Measurements from ENCODE around the gene PNPLA3. TPM values are rescaled to one million over a fixed set of nuclear protein-coding genes. Genes with fewer than 3 reads are reported as not detected.

The PNPLA3 gene
- total RNA-seq, 1 donor from 2014 or later = 5.9 TPM

DNA sequence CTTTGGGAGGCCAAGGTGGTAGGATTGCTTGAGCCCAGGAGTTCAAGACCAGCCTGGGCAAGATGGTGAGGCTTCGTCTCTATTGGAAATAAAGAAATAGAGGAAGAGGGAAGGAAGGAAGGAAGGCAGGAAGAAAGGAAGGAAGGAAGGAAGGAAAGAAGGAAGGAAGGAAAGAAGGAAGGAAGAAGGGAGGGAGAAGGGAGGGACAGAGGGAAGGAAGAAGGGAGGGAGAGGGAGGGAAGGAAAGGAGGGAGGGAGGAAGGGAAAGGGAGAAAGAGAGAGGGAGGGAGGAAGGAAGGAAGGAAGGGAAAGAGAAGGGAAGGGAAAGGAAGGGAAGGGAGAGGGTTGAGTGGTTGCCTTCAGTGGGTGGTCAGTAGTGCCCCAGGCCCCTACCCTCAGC is 13.9 kb upstream of the PNPLA3 start:
- no peak for TF ChIP-seq CTCF (conservative IDR thresholded peaks at IDR 0.05)
- Mint-ChIP-seq H3K36me3 (no peaks in the 10 kb centered on the region), H3K27me3 (peaks cover 47% of the 10 kb centered on the region), H3K4me3 (no peak overlapping the region), H3K9me3 (no peaks in the 10 kb centered on the region), H3K4me1 (ENCODE audit: unreplicated experiment) (peaks cover 8% of the 10 kb centered on the region), H3K27ac (no peak overlapping the region)
- DNase-seq (ENCODE audit: extremely low spot score, unreplicated experiment) = no peak

DNA sequence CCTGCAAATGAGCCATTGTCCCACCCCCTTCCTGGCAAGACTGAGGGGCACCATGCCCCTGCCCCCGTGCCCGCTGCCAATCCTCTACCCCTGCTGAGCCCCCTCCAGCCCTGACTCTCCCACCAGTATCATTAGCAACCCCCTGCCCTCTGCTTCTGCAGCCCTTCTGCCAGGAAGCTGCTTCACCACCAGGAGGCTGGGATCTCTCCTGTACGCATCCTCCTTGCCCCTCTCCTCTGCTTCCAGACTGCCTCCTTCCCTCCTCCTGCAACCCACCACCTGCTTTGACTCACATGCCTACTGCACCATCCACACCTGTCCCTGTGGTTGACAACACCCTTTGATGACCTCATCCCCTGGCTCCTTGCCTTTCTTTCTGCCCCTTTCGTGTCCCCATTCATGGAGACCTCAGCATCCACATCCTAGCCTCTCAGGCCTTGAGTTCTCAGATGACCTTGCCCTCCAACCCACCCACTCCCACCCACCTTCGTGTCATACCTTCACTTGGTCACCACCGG is 13.4 kb upstream of the PNPLA3 start:
- no peak overlapping the region for H3K4me3 Mint-ChIP-seq
- no peak overlapping the region for H3K27ac Mint-ChIP-seq
- H3K9me3 Mint-ChIP-seq = no peaks in the 10 kb centered on the region
- no peak for DNase-seq (ENCODE audit: extremely low spot score, unreplicated experiment)
- H3K4me1 Mint-ChIP-seq (ENCODE audit: unreplicated experiment) = peaks cover 8% of the 10 kb centered on the region
- H3K36me3 Mint-ChIP-seq = no peaks in the 10 kb centered on the region
- H3K27me3 Mint-ChIP-seq = peaks cover 47% of the 10 kb centered on the region
- TF ChIP-seq CTCF (conservative IDR thresholded peaks at IDR 0.05) = no peak

GRCh38 chr22:43911351-43911750 is 12.3 kb upstream of the PNPLA3 start:
- no peak overlapping the region for H3K4me3 Mint-ChIP-seq
- no peak for TF ChIP-seq CTCF (conservative IDR thresholded peaks at IDR 0.05)
- no peak for DNase-seq (ENCODE audit: extremely low spot score, unreplicated experiment)
- H3K27ac Mint-ChIP-seq = no peak overlapping the region
- peaks cover 8% of the 10 kb centered on the region for H3K4me1 Mint-ChIP-seq (ENCODE audit: unreplicated experiment)
- H3K36me3 Mint-ChIP-seq = no peaks in the 10 kb centered on the region
- peaks cover 42% of the 10 kb centered on the region for H3K27me3 Mint-ChIP-seq
- H3K9me3 Mint-ChIP-seq = no peaks in the 10 kb centered on the region

DNA sequence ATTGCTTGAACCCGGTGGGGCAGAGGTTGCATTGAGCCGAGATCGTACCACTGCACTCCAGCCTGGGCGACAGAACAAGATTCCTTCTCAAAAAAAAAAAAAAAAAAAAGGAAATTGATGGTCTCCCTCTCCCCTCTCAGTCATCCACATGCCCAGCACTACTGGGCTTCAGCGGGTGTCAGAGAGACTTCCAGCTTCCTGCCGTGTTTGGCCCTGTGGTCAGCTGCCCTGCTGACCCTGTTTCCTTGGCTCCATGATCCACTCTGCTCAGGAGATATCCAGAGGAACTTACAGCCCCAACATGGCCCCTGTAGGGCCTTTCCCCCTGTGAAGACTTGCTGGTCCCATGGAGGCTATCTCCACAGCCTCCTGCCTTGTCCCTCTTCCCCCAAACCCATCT is 6.1 kb upstream of the PNPLA3 start:
- peaks cover 8% of the 10 kb centered on the region for H3K27me3 Mint-ChIP-seq
- H3K27ac Mint-ChIP-seq = no peak overlapping the region

DNA sequence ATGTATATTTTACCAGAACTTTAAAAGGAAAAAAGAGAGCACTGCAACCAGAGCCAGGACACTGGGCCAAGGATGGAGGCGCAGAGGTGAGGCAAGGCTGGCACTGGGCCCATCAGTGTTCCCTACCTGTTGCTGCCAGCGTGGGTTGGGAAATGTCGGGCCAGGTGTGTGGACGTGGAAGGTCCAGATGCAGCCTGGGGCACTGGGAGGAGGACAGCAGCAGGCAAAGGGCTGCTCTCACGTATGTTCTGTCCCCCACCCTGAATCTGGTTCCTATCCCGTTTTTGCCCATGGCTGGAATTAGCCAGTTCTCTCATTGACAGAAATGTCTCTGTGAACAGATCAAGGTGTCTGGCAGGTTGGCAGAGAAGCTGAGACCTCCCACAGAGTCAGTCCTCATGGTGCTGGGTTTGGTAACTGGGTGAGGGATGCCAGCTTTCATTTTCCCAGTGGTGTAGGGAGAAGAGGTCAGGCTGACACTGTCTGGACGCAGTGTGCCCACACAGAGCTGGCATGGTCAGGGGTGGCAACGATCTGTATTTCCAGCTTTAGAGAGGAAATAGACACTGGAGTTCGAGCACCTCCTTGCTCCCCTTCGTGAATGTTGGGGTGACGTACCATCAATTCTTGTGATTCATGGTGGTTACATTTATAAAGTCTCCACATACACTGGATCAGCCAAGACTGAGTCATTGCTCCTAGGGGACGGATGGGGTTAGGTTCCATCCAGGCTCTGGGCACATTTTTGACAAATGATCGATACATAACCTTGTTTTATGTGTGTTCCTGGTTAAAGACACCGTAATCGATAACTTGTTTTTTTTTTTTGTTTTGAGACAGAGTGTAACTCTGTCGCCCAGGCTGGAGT is 4.3 kb upstream of the PNPLA3 start:
- H3K4me3 Mint-ChIP-seq = no peak overlapping the region
- no peaks in the 10 kb centered on the region for H3K36me3 Mint-ChIP-seq
- TF ChIP-seq CTCF (conservative IDR thresholded peaks at IDR 0.05) = no peak
- no peak overlapping the region for H3K27ac Mint-ChIP-seq
- no peak for DNase-seq (ENCODE audit: extremely low spot score, unreplicated experiment)
- peaks cover 5% of the 10 kb centered on the region for H3K4me1 Mint-ChIP-seq (ENCODE audit: unreplicated experiment)
- H3K27me3 Mint-ChIP-seq = peaks cover 7% of the 10 kb centered on the region
- no peaks in the 10 kb centered on the region for H3K9me3 Mint-ChIP-seq

More for the DNA sequence above, 6.1 kb upstream of the PNPLA3 start:
- no peak for DNase-seq (ENCODE audit: extremely low spot score, unreplicated experiment)
- Mint-ChIP-seq H3K4me3 (no peak overlapping the region), H3K4me1 (ENCODE audit: unreplicated experiment) (no peaks in the 10 kb centered on the region), H3K9me3 (no peaks in the 10 kb centered on the region), H3K36me3 (no peaks in the 10 kb centered on the region)
- TF ChIP-seq CTCF (conservative IDR thresholded peaks at IDR 0.05) = no peak
